Activated naive CD8-positive, alpha-beta T cell treated with anti-CD3 and anti-CD28 coated beads for 36 hours (primary cell): ENCODE measurements around the gene CERS6. TPM values are rescaled to one million over a fixed set of nuclear protein-coding genes. Genes with fewer than 3 reads are reported as not detected.
A peak's percentile ranks its signal among the peaks of the same experiment; 100 is the strongest.
"Not testable (repeated sequence)": the region's sequence is repeated elsewhere in the genome, so short reads cannot be mapped to it uniquely, and the experiment has no call there.

ENCODE experiments used
- DNase-seq: peaks from one replicate; pipeline ENCODE4 v3.0.0; 2021
- H3K27ac Mint-ChIP-seq: one replicate; pipeline ENCODE4 v1.8.0; 2022; ENCODE audit warnings: mild to moderate bottlenecking, moderate library complexity, mixed read lengths
- H3K27me3 Mint-ChIP-seq: one replicate; pipeline ENCODE4 v1.8.0; 2022; ENCODE audit warnings: mild to moderate bottlenecking, mixed read lengths
- H3K36me3 Mint-ChIP-seq: one replicate; pipeline ENCODE4 v1.8.0; 2021; ENCODE audit warnings: mild to moderate bottlenecking, mixed read lengths
- H3K4me1 Mint-ChIP-seq: one replicate; pipeline ENCODE4 v1.8.0; 2021; ENCODE audit warnings: mixed read lengths
- H3K4me3 Mint-ChIP-seq: one replicate; pipeline ENCODE4 v1.8.0; 2022; ENCODE audit warnings: mild to moderate bottlenecking, moderate library complexity, mixed read lengths
- H3K9me3 Mint-ChIP-seq: one replicate; pipeline ENCODE4 v1.8.0; 2022; ENCODE audit warnings: mixed read lengths
- total RNA-seq, 2 experiments: library from RNA; stranded (reverse); gene quantifications; one replicate each; pipeline ENCODE4 v1.2.3, GENCODE V29; 2021

Gene CERS6
- total RNA-seq, 2 experiments from 2014 or later: 20.6 to 21.3 TPM

DNA sequence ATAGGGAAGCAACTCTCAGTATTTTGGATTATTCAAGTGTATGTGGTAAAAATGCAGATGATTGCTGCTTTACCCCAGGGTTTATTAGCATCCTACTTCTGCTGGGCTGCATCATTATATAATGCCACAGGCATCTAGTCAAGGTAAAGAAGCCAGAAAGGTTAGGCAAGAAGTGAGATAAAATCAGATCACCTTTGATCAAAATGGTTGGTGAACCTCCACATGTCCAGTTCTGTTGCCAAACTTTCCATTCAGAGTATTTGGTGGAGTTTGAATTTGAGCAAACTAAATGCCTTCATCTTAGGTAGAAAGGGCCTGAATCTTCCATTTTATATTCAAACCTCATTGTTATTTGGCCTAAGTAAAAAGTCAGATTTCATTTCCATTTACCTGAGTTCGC, 316.6 kb downstream of the CERS6 start:
- Mint-ChIP-seq H3K4me3 (no peak overlapping the region), H3K9me3 (peaks cover 4% of the 10 kb centered on the region), H3K4me1 (no peaks in the 10 kb centered on the region), H3K27me3 (no peaks in the 10 kb centered on the region), H3K27ac (no peak overlapping the region), H3K36me3 (peaks cover 36% of the 10 kb centered on the region)
- DNase-seq: no peak

DNA sequence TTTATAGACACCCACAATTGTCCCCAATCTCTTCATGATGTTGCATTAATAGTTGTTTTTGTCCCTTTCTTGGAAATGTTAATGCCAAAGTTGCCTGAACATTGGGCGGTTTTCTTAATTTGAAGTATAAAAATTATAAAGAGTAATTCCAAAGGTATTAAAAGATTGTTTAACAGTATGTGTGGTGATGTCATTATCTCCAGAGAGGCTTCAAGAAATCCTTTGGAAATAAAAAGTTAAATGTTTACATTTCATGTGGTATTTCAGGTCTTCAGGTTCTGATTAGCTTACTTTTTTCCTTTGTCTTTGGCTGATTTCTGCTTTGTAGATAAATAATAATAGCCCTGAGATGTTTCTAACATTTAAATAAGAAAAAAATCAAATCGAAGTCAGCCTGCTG, 317.1 kb downstream of the CERS6 start:
- Mint-ChIP-seq H3K4me1 (no peaks in the 10 kb centered on the region), H3K27ac (no peak overlapping the region), H3K36me3 (peaks cover 33% of the 10 kb centered on the region), H3K27me3 (no peaks in the 10 kb centered on the region), H3K9me3 (peaks cover 4% of the 10 kb centered on the region), H3K4me3 (no peak overlapping the region)
- DNase-seq: no peak

DNA sequence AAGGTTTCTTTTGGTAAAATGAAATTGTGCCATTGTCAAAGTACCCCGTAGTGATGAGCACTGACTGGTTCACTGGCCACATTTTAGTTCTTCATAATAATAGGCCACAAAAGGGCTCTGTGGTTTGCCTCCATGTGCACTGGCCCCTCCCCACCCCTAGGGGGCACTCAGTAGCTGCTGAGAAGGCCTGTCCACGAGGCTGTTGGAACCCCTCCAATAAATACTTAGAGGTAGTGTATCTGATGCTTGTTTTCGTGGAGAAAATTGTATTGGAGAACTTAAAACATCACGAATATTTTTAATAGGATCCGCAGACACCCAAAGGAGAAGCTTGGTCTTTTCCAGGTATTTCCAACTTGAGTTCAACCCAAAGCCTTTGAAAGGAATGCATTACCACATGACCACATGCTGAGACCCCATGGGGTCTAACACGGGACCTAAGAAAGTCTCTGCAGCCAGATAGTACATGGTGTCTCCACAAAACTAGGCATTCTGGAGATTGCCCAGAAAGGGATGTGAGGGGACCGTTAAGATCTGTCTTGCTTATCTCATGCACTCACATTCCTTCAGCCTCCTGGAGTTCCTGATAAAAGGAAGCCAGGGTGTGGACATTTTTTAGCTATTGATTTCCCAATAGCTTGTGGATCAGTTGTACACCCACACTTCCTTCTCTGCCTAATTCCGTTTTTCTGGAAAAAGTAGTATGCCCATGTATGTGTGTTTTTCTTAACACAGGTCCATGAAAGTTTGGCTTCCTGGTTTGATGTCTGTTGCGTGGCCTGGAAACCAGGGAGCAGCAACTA, 317.8 kb downstream of the CERS6 start:
- peaks cover 33% of the 10 kb centered on the region for H3K36me3 Mint-ChIP-seq
- H3K27ac Mint-ChIP-seq: no peak overlapping the region
- peak; percentile 30 for DNase-seq
- no peaks in the 10 kb centered on the region for H3K4me1 Mint-ChIP-seq
- no peaks in the 10 kb centered on the region for H3K27me3 Mint-ChIP-seq
- H3K9me3 Mint-ChIP-seq: peaks cover 4% of the 10 kb centered on the region
- H3K4me3 Mint-ChIP-seq: no peak overlapping the region

DNA sequence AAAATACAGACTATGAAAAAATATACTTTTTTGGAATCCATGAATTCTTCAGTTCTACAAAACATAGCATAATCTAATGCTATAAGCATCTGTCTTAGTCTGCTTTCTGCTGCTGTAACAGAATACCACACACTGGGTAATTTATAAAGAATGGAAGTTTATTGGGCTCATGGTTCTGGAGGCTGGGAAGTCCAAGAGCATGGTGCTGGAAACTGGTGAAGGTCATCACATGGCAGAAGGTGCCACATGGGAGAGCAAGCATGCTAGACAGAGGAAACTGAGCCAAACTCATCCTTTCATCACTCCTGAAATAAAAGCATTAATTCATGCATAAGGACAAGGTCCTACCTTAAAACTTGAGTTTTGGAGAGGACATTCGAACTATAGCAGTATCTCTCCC, 319.8 kb downstream of the CERS6 start:
- H3K27me3 Mint-ChIP-seq: no peaks in the 10 kb centered on the region

DNA sequence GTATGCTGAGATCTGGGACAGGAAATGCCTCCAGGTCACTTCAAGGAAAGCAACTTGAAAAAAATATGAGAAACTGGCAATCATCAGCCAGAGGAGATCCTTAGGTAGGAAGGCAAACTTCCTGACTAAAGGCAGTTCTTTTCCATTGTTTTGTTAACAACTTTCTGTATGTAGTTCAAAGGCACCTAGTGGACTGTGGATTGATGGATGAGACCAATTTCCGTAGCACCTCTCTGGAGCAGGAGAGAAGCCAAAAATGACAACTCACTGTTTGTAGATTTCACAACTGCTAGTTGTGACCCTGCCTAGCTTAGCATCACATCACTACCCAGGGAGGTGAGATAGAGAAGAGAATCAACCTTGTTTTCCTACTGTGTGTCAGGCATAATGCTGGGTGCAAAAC, 324.6 kb downstream of the CERS6 start:
- H3K9me3 Mint-ChIP-seq: peaks cover 2% of the 10 kb centered on the region
- H3K4me3 Mint-ChIP-seq: no peak overlapping the region
- H3K4me1 Mint-ChIP-seq: no peaks in the 10 kb centered on the region
- H3K27me3 Mint-ChIP-seq: no peaks in the 10 kb centered on the region
- DNase-seq: no peak
- H3K27ac Mint-ChIP-seq: no peak overlapping the region
- peaks cover 3% of the 10 kb centered on the region for H3K36me3 Mint-ChIP-seq

More for the DNA sequence above, 319.8 kb downstream of the CERS6 start:
- Mint-ChIP-seq H3K36me3 (peaks cover 25% of the 10 kb centered on the region), H3K9me3 (peaks cover 4% of the 10 kb centered on the region), H3K4me1 (no peaks in the 10 kb centered on the region), H3K4me3 (no peak overlapping the region), H3K27ac (no peak overlapping the region)
- DNase-seq: no peak

DNA sequence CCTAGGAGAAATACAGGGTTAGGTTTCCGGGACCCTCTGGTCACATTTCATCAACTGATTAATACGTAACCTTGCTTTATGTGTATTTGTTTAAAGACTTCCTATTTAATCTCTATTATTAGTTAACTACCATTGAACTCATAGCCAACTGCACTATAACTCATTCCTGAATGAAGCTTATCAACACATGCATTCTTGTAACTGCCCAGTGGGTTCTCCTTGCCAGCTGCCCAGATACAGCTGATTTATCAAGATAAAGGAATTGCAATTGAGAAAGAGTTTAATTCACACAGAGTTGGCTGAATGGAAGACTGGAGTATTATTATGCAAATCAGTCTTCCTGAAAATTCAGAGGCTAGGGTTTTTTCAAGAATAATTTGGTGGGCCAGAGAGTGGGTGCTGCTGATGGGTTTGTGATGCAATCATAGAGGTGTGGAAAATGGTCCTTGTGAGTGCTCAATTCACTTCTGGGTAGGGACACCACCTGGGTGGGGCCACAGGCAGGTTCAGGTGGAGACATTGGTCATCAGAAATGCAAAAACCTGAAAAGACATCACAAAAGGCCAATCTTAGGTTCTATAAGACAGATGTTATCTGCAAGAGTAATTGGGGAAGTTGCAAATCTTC, 325.2 kb downstream of the CERS6 start:
- Mint-ChIP-seq H3K9me3 (no peaks in the 10 kb centered on the region), H3K4me3 (no peak overlapping the region), H3K27ac (no peak overlapping the region), H3K36me3 (no peaks in the 10 kb centered on the region), H3K4me1 (no peaks in the 10 kb centered on the region), H3K27me3 (no peaks in the 10 kb centered on the region)
- no peak for DNase-seq

DNA sequence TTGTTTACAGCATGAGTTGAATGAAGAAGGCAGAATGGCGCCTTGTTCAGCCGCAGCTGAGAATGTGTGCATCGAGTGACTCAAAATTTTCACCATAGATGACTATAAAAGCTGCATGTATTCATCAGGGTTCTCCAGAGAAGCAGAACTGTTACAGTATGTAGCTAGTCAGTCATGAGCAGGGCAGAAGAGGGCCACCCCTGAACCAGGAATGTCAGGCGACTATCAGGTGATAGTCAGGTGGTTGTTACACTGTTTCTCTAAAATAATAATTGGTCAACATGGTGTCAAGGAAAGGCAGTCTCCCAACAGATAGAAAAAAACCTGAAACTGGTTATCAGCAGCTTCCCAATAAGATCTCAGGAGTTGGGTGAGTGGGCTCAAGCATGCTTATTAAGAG, 326.2 kb downstream of the CERS6 start:
- DNase-seq: no peak
- H3K4me1 Mint-ChIP-seq: no peaks in the 10 kb centered on the region
- H3K27ac Mint-ChIP-seq: no peak overlapping the region
- H3K36me3 Mint-ChIP-seq: no peaks in the 10 kb centered on the region
- no peak overlapping the region for H3K4me3 Mint-ChIP-seq
- no peaks in the 10 kb centered on the region for H3K9me3 Mint-ChIP-seq
- H3K27me3 Mint-ChIP-seq: no peaks in the 10 kb centered on the region

DNA sequence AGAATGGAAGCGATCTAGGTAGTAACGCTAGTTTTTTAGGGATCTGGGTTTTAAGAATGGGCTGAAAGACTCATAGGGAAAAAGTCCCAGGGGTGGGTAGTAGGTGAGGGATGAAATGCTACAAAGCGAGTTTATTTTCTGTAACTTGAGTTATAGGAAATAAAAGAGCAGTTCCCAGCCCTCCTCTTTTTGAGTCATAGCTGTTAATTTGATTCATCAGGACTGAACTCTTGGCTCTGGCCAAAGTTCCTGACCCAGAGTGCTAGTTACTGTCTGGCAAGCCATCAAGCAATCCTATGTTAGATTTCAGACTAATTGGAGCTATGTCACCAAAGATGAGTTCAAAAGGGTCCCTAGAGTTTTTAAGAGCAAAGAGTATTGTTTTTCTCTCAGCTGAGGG, 328.9 kb downstream of the CERS6 start:
- DNase-seq: no peak
- no peak overlapping the region for H3K27ac Mint-ChIP-seq
- H3K36me3 Mint-ChIP-seq: no peaks in the 10 kb centered on the region
- no peaks in the 10 kb centered on the region for H3K4me1 Mint-ChIP-seq
- H3K4me3 Mint-ChIP-seq: no peak overlapping the region
- H3K9me3 Mint-ChIP-seq: no peaks in the 10 kb centered on the region
- no peaks in the 10 kb centered on the region for H3K27me3 Mint-ChIP-seq

DNA sequence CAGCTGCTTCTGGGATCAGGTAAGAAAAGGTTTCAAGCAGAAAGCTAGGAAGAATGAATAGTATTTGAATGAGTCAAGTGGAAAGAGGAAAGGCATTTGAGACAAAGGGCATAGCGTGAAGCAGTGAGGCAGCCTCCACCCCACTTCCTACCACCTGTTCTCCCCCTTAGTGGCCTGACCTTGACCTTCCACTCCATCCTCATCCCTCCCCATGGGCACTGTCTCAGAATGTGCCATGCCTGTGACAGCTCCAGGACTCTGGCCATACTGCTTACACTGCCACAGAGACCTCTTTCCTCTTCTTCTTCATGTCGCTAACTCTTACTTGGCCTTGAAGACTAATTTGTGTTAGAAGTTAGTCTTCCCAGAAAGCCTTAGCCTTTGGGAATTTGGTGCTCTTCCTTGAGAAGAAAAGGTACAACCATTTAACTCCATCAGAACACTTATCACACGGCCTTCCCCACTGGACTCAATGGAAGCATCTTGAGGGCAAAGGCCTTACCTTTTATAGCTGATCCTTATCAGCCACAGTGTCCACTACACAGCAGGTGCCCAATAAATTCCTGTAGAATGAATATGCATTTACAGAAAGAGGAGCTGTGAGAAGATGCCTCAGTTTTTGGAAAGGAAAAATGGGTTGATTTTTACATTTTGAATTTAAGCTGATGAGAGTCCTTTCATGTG, 331.2 kb downstream of the CERS6 start:
- H3K4me3 Mint-ChIP-seq: no peak overlapping the region
- H3K36me3 Mint-ChIP-seq: peaks cover 3% of the 10 kb centered on the region
- DNase-seq: no peak
- H3K9me3 Mint-ChIP-seq: no peaks in the 10 kb centered on the region
- H3K4me1 Mint-ChIP-seq: no peaks in the 10 kb centered on the region
- no peak overlapping the region for H3K27ac Mint-ChIP-seq
- H3K27me3 Mint-ChIP-seq: no peaks in the 10 kb centered on the region

DNA sequence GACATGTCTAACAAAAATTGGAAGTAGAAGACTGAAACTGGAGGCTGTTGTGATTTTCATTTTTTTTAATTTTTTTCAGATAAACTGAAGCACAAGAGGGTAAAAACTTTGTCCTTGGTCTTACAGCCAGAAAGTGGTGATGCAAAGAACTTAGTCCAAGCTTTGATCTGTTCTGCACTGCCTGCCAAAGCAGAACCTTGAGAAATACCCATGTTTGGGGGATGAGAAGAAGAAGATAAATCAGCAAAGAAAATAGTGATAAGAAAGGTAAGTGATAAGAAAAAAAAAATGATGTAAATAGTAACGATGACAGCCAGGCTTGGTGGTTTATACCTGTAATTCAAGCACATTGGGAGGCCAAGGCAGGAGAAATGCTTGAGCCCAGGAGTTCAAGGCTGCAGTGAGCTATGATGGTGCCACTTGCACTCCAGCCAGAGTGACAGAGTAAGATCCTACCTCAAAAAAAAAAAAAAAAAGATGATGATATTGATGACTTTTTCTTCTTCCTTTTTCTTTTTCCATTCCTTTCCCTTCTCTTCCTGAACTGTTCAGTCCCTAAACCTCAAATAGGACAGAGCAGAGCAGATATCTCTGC, 331.8 kb downstream of the CERS6 start:
- H3K4me3 Mint-ChIP-seq: no peak overlapping the region
- no peak overlapping the region for H3K27ac Mint-ChIP-seq
- no peak for DNase-seq
- no peaks in the 10 kb centered on the region for H3K27me3 Mint-ChIP-seq
- H3K36me3 Mint-ChIP-seq: peaks cover 3% of the 10 kb centered on the region
- H3K4me1 Mint-ChIP-seq: no peaks in the 10 kb centered on the region
- H3K9me3 Mint-ChIP-seq: no peaks in the 10 kb centered on the region

DNA sequence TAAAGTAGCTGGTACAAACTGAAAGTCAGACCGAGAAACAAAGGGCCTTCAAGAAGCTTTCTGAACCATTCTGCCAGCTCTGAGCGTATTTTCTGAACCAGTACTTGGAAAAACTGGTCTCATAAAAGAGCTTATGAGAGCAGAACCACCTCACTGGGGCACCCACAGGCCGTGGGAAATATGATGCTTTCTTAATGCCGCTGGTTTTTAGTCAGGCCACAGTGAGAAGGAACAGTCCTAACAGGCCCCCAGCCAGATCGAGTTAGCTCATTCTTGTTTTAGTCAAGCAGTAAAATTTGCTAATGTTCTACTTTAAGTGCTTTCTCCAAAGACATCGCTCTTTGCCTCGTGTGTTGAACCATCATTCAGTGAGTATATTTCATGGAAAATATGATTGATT, 333.7 kb downstream of the CERS6 start:
- Mint-ChIP-seq H3K4me1 (no peaks in the 10 kb centered on the region), H3K36me3 (peaks cover 3% of the 10 kb centered on the region), H3K27me3 (no peaks in the 10 kb centered on the region), H3K27ac (no peak overlapping the region), H3K4me3 (no peak overlapping the region), H3K9me3 (no peaks in the 10 kb centered on the region)
- no peak for DNase-seq

DNA sequence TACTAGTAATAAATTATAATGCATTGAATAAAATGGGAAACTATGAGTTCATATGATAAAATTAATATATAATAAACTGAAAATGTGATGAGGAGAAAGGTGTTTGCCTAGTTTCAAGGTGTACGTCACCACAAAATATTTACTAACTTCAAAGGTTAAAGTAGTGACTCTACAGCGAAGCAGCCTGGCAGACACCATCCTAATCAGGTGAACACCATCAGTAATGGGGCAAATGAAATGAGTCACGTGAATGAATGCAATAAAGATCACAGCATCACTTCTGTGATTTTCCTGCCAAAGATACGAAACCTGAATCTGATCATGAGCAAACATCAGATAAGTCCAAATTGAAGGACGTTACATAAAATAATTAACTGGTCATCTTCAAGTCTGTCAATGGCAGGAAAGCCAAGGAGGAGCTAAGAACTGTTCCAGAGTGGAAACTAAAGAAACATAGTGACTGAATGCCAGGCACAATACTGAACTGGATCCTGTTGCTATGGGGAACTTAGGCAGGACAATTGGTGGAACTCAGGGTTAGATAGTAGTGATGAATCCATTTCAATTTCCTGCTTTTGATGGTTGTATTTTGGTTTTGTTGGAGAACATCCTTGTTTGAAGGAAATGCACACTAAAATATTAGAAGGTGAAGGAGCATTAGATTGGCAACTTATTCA, 334.3 kb downstream of the CERS6 start:
- peaks cover 3% of the 10 kb centered on the region for H3K36me3 Mint-ChIP-seq
- no peak overlapping the region for H3K27ac Mint-ChIP-seq
- no peak overlapping the region for H3K4me3 Mint-ChIP-seq
- no peaks in the 10 kb centered on the region for H3K9me3 Mint-ChIP-seq
- no peaks in the 10 kb centered on the region for H3K27me3 Mint-ChIP-seq
- DNase-seq: no peak
- no peaks in the 10 kb centered on the region for H3K4me1 Mint-ChIP-seq

DNA sequence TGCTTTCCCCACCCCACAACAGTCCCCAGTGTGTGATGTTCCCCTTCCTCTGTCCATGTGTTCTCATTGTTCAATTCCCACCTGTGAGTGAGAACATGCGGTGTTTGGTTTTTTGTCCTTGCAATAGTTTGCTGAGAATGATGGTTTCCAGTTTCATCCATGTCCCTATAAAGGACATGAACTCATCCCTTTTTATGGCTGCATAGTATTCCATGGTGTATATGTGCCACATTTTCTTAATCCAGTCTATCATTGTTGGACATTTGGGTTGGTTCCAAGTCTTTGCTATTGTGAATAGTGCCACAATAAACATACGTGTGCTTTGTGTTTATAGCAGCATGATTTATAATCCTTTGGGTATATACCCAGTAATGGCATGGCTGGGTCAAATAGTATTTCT, 335.1 kb downstream of the CERS6 start:
- H3K27me3 Mint-ChIP-seq, H3K9me3 Mint-ChIP-seq, H3K27ac Mint-ChIP-seq, H3K4me1 Mint-ChIP-seq, H3K36me3 Mint-ChIP-seq, DNase-seq, H3K4me3 Mint-ChIP-seq: not testable (repeated sequence)

DNA sequence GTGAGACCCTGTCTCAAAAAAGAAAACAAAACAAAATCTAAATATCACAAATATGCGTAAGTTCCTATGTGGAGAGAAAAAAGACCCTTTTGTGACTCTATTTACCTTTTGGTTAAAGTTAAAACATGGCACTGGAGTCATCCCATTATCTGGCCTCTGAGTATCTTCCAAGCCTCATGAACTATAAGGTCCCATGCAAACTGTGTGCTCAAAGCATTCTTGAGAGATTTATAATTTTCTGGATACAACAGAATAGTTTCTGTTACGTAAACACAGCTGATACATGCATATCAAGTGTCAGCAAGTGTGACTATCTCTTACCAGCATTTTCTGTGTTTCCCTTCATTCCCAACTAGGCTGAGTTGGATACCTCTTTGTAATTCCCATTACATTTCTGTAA, 337.5 kb downstream of the CERS6 start:
- no peak overlapping the region for H3K27ac Mint-ChIP-seq
- no peaks in the 10 kb centered on the region for H3K4me1 Mint-ChIP-seq
- no peak overlapping the region for H3K4me3 Mint-ChIP-seq
- H3K9me3 Mint-ChIP-seq: no peaks in the 10 kb centered on the region
- no peaks in the 10 kb centered on the region for H3K27me3 Mint-ChIP-seq
- H3K36me3 Mint-ChIP-seq: peaks cover 3% of the 10 kb centered on the region
- DNase-seq: no peak

DNA sequence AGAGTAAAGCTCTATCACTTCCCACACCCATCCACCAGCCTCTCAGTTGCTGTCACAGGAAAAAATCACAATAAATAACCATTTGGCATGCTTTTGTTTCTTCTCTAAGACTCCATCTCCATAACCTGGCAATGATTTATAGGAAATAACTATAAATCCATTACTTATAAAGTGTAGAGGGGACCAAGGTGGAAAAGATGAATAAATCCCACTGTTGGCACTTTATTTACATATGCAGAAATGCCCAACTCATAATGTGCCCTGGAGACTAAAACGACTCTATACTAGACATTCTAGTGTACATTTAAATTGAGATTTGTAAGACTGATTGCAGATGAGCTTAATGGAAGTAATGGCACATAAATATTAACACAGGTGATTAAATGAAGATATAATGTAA, 338.9 kb downstream of the CERS6 start:
- no peaks in the 10 kb centered on the region for H3K27me3 Mint-ChIP-seq
- no peaks in the 10 kb centered on the region for H3K4me1 Mint-ChIP-seq
- no peak overlapping the region for H3K4me3 Mint-ChIP-seq
- peaks cover 3% of the 10 kb centered on the region for H3K36me3 Mint-ChIP-seq
- no peak overlapping the region for H3K27ac Mint-ChIP-seq
- DNase-seq: no peak
- no peaks in the 10 kb centered on the region for H3K9me3 Mint-ChIP-seq
